ENCODE data around the gene C2orf66. TPM values are rescaled to one million over a fixed set of nuclear protein-coding genes. Genes with fewer than 3 reads are reported as not detected.

Gene C2orf66
- total and polyA plus RNA-seq, 12 donors, result 0.03 TPM; not detected in 11

GRCh38 chr2:196823750-196824522 lies 14.8 kb upstream of the C2orf66 start:
- H3K9me3 ChIP-seq, result peaks cover 0 to 8% (median 0%) of the 10 kb centered on the region in 11 donors
- no peaks in the 10 kb centered on the region for H3K4me1 ChIP-seq
- DNase-seq (no peak), ATAC-seq (peak in 3 of 8 donors; percentile 37 to 86 (median 47))
- TF ChIP-seq CTCF (IDR thresholded peaks at IDR 0.05), result no peak
- H3K36me3 ChIP-seq, result no peaks in the 10 kb centered on the region
- no peak overlapping the region for H3K4me3 ChIP-seq
- no peak overlapping the region for H3K27ac ChIP-seq
- intact Hi-C loops (cut with DNase I), result no loop called here
- no peaks in the 10 kb centered on the region for H3K27me3 ChIP-seq

- Histone ChIP-seq H3K9me3 (peaks cover 0 to 25% (median 6%) of the 10 kb centered on the region in 11 donors), H3K27me3 (no peaks in the 10 kb centered on the region), H3K4me1 (no peaks in the 10 kb centered on the region), H3K27ac (no peak overlapping the region), H3K4me3 (no peak overlapping the region), H3K36me3 (no peaks in the 10 kb centered on the region)
- DNase-seq, result no peak
- 88 to 97% methylated on average over 1 of the region's 1 CpG for WGBS, 2 donors
- ATAC-seq, result no peak
- no peak for TF ChIP-seq CTCF (IDR thresholded peaks at IDR 0.05)
- intact Hi-C loops (cut with DNase I), result no loop called here
Observed at GRCh38 chr2:196821195-196821594, 12.0 kb upstream of the C2orf66 start.

GRCh38 chr2:196808083-196808665 lies 981 bp downstream of the C2orf66 start:
- no peaks in the 10 kb centered on the region for H3K4me1 ChIP-seq
- H3K36me3 ChIP-seq, result no peaks in the 10 kb centered on the region
- H3K4me3 ChIP-seq, result no peak overlapping the region
- ATAC-seq (no peak), DNase-seq (no peak)
- intact Hi-C loops (cut with DNase I), result no loop called here
- peaks cover 0 to 12% (median 0%) of the 10 kb centered on the region in 7 donors for H3K27me3 ChIP-seq
- no peak overlapping the region for H3K27ac ChIP-seq
- 22 to 24% methylated on average over 2 of the region's 2 CpGs for WGBS, 2 donors
- peak in 2 of 9 donors; percentile 10 to 19 for TF ChIP-seq CTCF (IDR thresholded peaks at IDR 0.05)
- H3K9me3 ChIP-seq, result no peaks in the 10 kb centered on the region

- H3K27me3 ChIP-seq, result peaks cover 0 to 12% (median 4%) of the 10 kb centered on the region in 7 donors
- ATAC-seq (no peak), DNase-seq (no peak)
- H3K4me1 ChIP-seq, result peaks cover 0 to 8% (median 5%) of the 10 kb centered on the region in 9 donors
- no peak overlapping the region for H3K4me3 ChIP-seq
- H3K36me3 ChIP-seq, result no peaks in the 10 kb centered on the region
- no peaks in the 10 kb centered on the region for H3K9me3 ChIP-seq
- WGBS, 2 donors, result 41 to 64% methylated on average over 1 of the region's 1 CpG
- intact Hi-C loops (cut with DNase I), result no loop called here
- TF ChIP-seq CTCF (IDR thresholded peaks at IDR 0.05), result no peak
- no peak overlapping the region for H3K27ac ChIP-seq
Observed at GRCh38 chr2:196804381-196804780, 4.8 kb downstream of the C2orf66 start.

Measured in heart right ventricle (tissue), 16 donors.